Spleen (tissue), 11 donors: ENCODE measurements around the gene LITAF. TPM values are rescaled to one million over a fixed set of nuclear protein-coding genes. Genes with fewer than 3 reads are reported as not detected.

Source experiments
- DNase-seq: peaks from one replicate; pipeline ENCODE4 v3.0.0-alpha.2; 2020
- H3K27ac ChIP-seq, 8 donors: fragments of 200-600 bp; sonication (generic) in 7 of 8; 1 replicate in 4 of 8; 2 replicates in 4 of 8; pipeline versions ENCODE4 v1.5.0 to v1.8.0; 2016 to 2021; ENCODE audit warnings: inconsistent platforms in 4 of 8, mild to moderate bottlenecking in 4 of 8, moderate library complexity in 1 of 8
- H3K27me3 ChIP-seq, 7 donors: fragments of 200-600 bp; sonication (generic) in 6 of 7; replicated peaks in 1 of 7; 1 replicate in 4 of 7; 2 replicates in 3 of 7; pipeline versions ENCODE4 v1.5.0 to v1.8.0; 2016 to 2021; ENCODE audit warnings: inconsistent platforms in 3 of 7, mild to moderate bottlenecking in 1 of 7
- H3K36me3 ChIP-seq, 6 donors: fragments of 200-600 bp; sonication (generic) in 5 of 6; 1 replicate in 4 of 6; 2 replicates in 2 of 6; pipeline versions ENCODE4 v1.5.0 to v1.8.0; 2016 to 2021; ENCODE audit warnings: inconsistent platforms in 2 of 6
- H3K4me1 ChIP-seq, 6 donors: fragments of 200-600 bp; sonication (generic) in 5 of 6; 1 replicate in 3 of 6; 2 replicates in 3 of 6; pipeline versions ENCODE4 v1.5.0 to v1.8.0; 2016 to 2021; ENCODE audit warnings: inconsistent platforms in 3 of 6
- H3K4me3 ChIP-seq, 8 donors: fragments of 200-600 bp; sonication (generic) in 7 of 8; 1 replicate in 4 of 8; 2 replicates in 4 of 8; pipeline versions ENCODE4 v1.5.0 to v1.8.0; 2016 to 2021; ENCODE audit warnings: inconsistent platforms in 4 of 8, mild to moderate bottlenecking in 4 of 8, moderate library complexity in 2 of 8
- H3K9me3 ChIP-seq, 8 donors: fragments of 200-600 bp; sonication (generic) in 7 of 8; 1 replicate in 4 of 8; 2 replicates in 4 of 8; pipeline versions ENCODE4 v1.5.0 to v1.8.0; 2016 to 2021; ENCODE audit warnings: inconsistent platforms in 4 of 8
- POLR2A ChIP-seq, 3 donors: fragments of 450-650 bp; IDR thresholded peaks; one replicate each; pipeline ENCODE4 v1.5.1; 2017; ENCODE audit warnings: antibody characterized with exemption in 3 of 3, mild to moderate bottlenecking in 1 of 3
- POLR2AphosphoS5 ChIP-seq, 3 donors: sonication (generic); formaldehyde crosslinking; IDR thresholded peaks; one replicate each; pipeline ENCODE4 v1.5.1; 2017; ENCODE audit warnings: antibody characterized with exemption in 3 of 3
- WGBS, 5 donors: extraction: QIAGEN DNeasy Blood & Tissue Kit in 3 of 5; methylation state at CpG; one replicate each; pipeline versions ENCODE4 v1.1.5 to v1.1.7; 2013 to 2018; 5-methylcytosine and 5-hydroxymethylcytosine counted together
- intact Hi-C: fragments of 100-400 bp; cut with DNase I; formaldehyde crosslinking; loops from one replicate; pipeline ENCODE4 v1.15.0; 2023; ENCODE audit warnings: low total_unique reads
- polyA plus RNA-seq, 3 donors: library from polyadenylated mRNA; stranded (reverse); fragments of 200-250 nt; gene quantifications; one replicate each; pipeline ENCODE4 v1.2.1, GENCODE V29; 2013
- total RNA-seq, 7 donors: library from RNA; depleted of rRNA in 3 of 7; stranded (reverse); fragments of >200 nt in 3 of 7; fragmentation: NEBNext Ultra II Directional in 4 of 7; extraction: Animal tissue kit (Norgen Biotek cat#: 25700) in 4 of 7; gene quantifications; one replicate each; pipeline versions ENCODE4 v1.1.0 to v1.2.1, GENCODE V29; 2016 to 2021
- TF ChIP-seq, protein P1 (sequence below), 11 experiments: fragments of 200-600 bp in 7 of 11; fragments of 450-650 bp in 4 of 11; sonication (generic) in 4 of 11; IDR thresholded peaks in 8 of 11; conservative IDR thresholded peaks in 3 of 11; 1 replicate in 7 of 11; 2 replicates in 4 of 11; pipeline versions ENCODE4 v1.4.0 to v1.8.0; 2016 to 2021; ENCODE audit warnings: antibody characterized with exemption in 11 of 11, inconsistent platforms in 4 of 11, mild to moderate bottlenecking in 1 of 11
- donor health status: healthy with polysubstance abuse.
- donor health status: DM: no; HTN: no; CAD: no; lungs with moderate emphysema.
- donor health status: DM: no; HTN: no; CAD: no.
- donor health status: Bipolar disorder and iron deficiency.
- donor health status: healthy.
- donor health status: DM: no; HTN: no; CAD: no.
- donor health status: DM: yes; HTN: yes; CAD: no.

The LITAF gene
- total and polyA plus RNA-seq, 10 donors: 55.8 to 312 (median 162) TPM

DNA sequence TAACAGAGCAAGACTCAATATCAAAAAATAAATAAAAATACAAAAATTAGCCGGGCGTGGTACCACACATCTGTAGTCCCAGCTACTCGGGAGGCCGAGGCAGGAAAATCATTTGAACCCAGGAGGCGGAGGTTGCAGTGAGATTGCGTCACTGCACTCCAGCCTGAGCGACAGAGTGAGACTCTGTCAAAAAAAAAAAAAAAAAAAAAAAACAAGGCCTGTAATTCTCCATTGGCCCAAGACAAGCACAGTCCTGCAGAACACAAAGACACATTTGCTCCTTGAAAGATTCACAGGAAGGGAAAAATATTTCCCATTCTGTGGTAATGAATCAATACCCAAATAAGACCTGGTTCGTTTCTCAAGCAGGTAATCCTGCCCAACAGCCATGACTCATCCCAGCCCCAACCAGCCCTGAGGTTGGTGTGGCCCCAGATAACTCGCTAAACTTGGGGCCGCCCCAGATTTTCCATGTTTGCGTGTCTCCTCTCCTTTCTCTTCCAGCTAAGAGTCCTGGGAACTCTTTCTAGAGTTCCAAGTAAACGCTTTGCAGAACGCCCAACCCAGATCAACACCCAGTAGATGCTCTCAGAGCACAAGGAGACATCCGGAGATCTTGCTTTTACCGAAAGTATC lies 41.2 kb upstream of the LITAF start:
- no peaks in the 10 kb centered on the region for H3K27me3 ChIP-seq

DNA sequence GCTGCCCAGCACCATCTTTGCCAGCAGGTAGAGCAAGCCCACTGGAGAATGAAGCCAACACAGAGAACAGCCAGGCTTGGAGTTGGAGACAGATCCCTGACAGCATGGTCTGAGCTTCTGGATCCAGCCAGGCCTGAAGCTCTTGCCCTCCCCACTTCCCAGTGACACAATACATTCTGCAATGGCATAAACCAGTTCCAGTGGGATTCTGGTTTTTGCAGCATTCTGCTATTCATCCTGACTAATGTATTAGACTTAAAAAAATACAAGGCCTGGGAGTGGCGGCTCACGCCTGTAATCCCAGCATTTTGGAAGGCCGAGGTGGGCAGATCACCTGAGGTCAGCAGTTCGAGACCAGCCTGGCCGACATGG lies 40.6 kb upstream of the LITAF start:
- WGBS, 5 donors: 90 to 97% (median 94%) methylated on average over 5 of the region's 5 CpGs
- DNase-seq: no peak
- Histone ChIP-seq H3K27ac (peak overlapping the region in 5 of 8 donors; percentile 4 to 93 (median 49)), H3K9me3 (no peaks in the 10 kb centered on the region), H3K4me1 (peaks cover 22 to 90% (median 55%) of the 10 kb centered on the region in 6 donors), H3K36me3 (no peaks in the 10 kb centered on the region), H3K4me3 (no peak overlapping the region), H3K27me3 (no peaks in the 10 kb centered on the region)
- TF ChIP-seq POLR2A (IDR thresholded peaks at IDR 0.05): no peak
- intact Hi-C loops: no loop called here

More for the DNA sequence above, 41.2 kb upstream of the LITAF start:
- no peak for DNase-seq
- peak overlapping the region in 6 of 8 donors; percentile 73 to 93 (median 82) for H3K27ac ChIP-seq
- TF ChIP-seq, protein P1, sequence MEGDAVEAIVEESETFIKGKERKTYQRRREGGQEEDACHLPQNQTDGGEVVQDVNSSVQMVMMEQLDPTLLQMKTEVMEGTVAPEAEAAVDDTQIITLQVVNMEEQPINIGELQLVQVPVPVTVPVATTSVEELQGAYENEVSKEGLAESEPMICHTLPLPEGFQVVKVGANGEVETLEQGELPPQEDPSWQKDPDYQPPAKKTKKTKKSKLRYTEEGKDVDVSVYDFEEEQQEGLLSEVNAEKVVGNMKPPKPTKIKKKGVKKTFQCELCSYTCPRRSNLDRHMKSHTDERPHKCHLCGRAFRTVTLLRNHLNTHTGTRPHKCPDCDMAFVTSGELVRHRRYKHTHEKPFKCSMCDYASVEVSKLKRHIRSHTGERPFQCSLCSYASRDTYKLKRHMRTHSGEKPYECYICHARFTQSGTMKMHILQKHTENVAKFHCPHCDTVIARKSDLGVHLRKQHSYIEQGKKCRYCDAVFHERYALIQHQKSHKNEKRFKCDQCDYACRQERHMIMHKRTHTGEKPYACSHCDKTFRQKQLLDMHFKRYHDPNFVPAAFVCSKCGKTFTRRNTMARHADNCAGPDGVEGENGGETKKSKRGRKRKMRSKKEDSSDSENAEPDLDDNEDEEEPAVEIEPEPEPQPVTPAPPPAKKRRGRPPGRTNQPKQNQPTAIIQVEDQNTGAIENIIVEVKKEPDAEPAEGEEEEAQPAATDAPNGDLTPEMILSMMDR (IDR thresholded peaks at IDR 0.05 in 8 of 11, conservative IDR thresholded peaks at IDR 0.05 in 3 of 11): no peak
- TF ChIP-seq POLR2AphosphoS5 (IDR thresholded peaks at IDR 0.05): no peak
- no peak for TF ChIP-seq POLR2A (IDR thresholded peaks at IDR 0.05)
- intact Hi-C loops: no loop called here
- 64 to 76% (median 68%) methylated on average over 15 of the region's 15 CpGs for WGBS, 5 donors
- no peaks in the 10 kb centered on the region for H3K36me3 ChIP-seq
- H3K4me1 ChIP-seq: peaks cover 19 to 90% (median 51%) of the 10 kb centered on the region in 6 donors
- H3K4me3 ChIP-seq: no peak overlapping the region
- H3K9me3 ChIP-seq: no peaks in the 10 kb centered on the region

DNA sequence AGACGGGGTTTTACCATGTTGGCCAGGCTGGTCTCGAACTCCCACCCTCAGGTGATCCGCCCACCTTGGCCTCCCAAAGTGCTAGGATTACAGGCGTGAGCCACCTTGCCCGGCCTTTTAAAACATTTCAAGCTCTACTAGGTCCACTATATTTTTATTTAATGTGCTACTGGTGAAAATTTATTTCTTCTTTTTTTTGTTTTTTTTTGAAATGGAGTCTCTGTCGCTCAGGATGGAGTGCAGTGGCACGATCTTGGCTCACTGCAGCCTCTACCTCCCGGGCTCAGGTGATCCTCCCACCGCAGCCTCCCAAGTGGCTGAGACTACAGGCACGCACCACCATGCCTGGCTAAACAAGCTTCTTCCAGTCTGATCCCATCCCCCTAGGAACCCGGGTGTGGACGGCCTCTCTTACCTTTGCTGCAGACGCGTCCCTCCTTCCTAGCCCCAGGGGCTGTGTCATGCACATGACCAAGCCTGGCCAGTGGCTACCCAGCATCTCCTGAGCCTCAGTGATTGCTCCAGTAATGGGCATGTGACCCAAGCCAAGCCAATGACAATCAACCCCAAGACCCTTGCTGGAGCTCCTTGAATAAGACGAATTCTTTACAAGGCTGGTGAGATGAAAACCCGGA lies 40.1 kb upstream of the LITAF start:
- Histone ChIP-seq H3K36me3 (no peaks in the 10 kb centered on the region), H3K9me3 (no peaks in the 10 kb centered on the region), H3K27ac (peak overlapping the region in 5 of 8 donors; percentile 4 to 93 (median 49)), H3K27me3 (no peaks in the 10 kb centered on the region), H3K4me3 (no peak overlapping the region), H3K4me1 (peaks cover 25 to 91% (median 58%) of the 10 kb centered on the region in 6 donors)
- intact Hi-C loops: no loop called here
- TF ChIP-seq POLR2A (IDR thresholded peaks at IDR 0.05): no peak
- TF ChIP-seq POLR2AphosphoS5 (IDR thresholded peaks at IDR 0.05): no peak
- TF ChIP-seq, protein P1 (IDR thresholded peaks at IDR 0.05 in 8 of 11, conservative IDR thresholded peaks at IDR 0.05 in 3 of 11): no peak
- no peak for DNase-seq
- WGBS, 5 donors: 90 to 99% (median 95%) methylated on average over 16 of the region's 16 CpGs

DNA sequence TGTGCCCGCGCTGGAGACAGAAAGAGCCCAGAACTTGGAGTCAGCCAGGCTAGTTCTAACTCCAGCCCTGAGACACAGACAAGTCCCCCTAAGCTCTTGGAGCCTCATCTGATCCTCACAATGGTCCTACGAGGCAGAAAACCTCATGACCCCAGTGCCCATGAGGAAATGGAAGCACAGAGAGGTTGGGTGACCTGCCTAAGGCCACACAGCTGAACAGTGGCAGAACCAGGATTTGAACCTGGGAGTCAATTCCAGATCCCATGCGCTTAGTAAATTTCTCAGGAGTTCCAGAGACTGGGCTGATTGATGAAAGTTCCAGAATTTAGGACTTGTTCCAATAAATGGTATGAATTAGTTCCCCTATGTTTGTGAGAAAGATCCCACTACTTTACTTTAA lies 39.0 kb upstream of the LITAF start:
- H3K4me1 ChIP-seq: peaks cover 30 to 98% (median 66%) of the 10 kb centered on the region in 6 donors
- H3K27me3 ChIP-seq: no peaks in the 10 kb centered on the region
- no peak for DNase-seq
- TF ChIP-seq POLR2AphosphoS5 (IDR thresholded peaks at IDR 0.05): no peak
- TF ChIP-seq POLR2A (IDR thresholded peaks at IDR 0.05): no peak
- TF ChIP-seq, protein P1 (IDR thresholded peaks at IDR 0.05 in 8 of 11, conservative IDR thresholded peaks at IDR 0.05 in 3 of 11): no peak
- no peaks in the 10 kb centered on the region for H3K9me3 ChIP-seq
- peak overlapping the region in 1 of 8 donors; percentile 54 for H3K4me3 ChIP-seq
- no peaks in the 10 kb centered on the region for H3K36me3 ChIP-seq
- intact Hi-C loops: no loop called here
- 85 to 96% (median 92%) methylated on average over 4 of the region's 4 CpGs for WGBS, 5 donors
- peak overlapping the region in 7 of 8 donors; percentile 70 to 93 (median 87) for H3K27ac ChIP-seq
